Mucosa of gallbladder (tissue), 1 donor: ENCODE data around the gene ULK2. TPM values are rescaled to one million over a fixed set of nuclear protein-coding genes. Genes with fewer than 3 reads are reported as not detected.
A peak's percentile ranks its signal among the peaks of the same experiment; 100 is the strongest.
"Not testable (repeated sequence)": the region's sequence is repeated elsewhere in the genome, so short reads cannot be mapped to it uniquely, and the experiment has no call there.

Source experiments
- DNase-seq: peaks from one replicate; pipeline ENCODE4 v3.0.0-alpha.2; 2020; ENCODE audit warnings: low spot score
- total RNA-seq: library from RNA; stranded (reverse); gene quantifications from one replicate; pipeline ENCODE4 v1.2.1, GENCODE V29; 2021
- donor health status: DM: no; HTN: no; CAD: no.

ULK2 gene
- total RNA-seq, result 22.4 TPM

DNA sequence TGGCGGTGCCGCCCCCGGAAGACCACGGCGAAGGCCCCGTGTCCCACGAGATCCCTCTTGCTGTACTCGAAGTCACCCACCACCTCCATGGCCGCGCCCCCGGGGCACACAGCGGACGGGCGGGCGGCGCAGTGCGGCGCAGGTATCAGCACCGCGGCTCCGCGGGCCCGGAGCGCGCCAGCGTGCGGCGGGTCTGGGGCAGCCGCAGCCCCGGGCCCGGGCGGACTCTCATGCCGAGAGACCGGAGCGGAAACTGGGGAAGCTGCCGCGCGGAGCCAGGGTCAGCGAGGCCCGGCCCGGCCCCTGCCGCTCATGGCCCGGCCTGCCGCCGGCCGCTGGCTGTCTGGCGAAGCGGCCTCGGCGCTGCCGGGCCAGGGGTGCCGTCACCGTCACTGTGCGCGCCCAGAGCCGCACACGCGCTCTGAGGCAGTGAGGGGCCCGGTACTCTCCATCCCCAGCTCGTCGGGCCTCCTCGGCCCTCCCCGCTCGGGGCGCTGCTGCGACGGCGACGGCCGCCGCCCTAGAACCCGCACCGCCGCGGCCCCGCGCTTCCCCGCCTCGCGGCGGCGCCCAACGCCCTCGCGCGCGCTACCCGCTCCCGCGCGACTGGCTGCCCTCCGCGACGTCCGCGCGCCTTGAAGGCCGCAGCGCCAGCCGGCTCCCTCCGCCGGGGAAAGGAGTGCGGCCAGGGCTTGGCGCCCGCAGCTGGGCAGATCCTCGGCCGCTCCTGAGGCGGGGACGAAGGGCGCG, at the start of gene ULK2:
ULK2 (minus strand) TSS at position 608 of the 750 bp plus-strand sequence; CDS start at position 89, 519 bp downstream.
- DNase-seq, result peak; percentile 33

DNA sequence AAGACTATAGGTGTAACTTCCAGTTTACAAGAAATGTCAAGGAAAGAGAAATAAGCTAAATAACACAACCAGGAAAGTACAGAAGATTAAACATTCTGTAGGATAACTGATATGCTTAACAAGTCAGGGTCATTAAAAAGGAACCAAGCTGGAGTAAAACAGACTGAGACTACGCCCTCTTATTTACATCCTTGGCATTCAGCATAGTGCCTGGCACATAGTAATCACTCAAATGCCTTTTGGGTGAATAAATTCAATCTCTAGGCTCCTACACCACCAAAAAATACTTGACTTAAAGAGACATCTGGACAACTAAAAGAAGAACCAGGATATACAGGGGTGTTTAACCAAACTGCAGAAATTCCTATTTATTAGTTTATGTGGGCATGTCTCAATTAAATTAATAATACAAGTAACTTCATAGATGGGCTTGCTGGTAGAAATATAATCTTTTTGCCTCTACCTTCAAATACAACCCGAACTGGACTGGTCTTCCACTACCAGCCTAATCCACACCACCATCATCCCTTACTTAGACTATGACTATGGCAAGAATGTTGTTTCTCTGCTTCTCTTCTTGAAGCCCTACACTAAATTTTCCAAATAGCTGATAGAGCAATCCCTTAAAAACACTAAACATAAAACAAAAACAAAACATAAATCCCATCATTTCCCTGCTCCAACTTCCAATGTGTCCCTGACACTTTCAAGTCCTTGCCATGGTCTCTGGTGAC, 47.7 kb upstream of the ULK2 start:
- no peak for DNase-seq

DNA sequence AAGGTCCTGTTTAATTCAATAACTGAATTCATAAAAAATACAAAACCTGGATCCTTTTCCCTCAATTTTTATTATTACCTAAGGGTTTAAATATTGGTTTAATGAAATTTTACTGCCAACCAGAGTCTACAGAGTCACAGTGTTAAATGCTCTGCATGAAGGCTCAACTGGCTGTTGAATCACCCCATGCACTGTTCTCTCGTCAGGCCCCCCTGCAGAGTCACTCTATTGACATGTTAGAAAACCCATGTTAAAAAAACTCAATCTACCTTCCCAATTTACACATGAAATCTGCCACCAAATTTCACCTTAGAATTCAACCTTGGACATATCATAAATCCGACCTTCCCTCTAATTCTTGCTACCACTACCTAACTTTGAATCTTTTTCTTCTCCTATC, 43.3 kb upstream of the ULK2 start:
- DNase-seq, result no peak

DNA sequence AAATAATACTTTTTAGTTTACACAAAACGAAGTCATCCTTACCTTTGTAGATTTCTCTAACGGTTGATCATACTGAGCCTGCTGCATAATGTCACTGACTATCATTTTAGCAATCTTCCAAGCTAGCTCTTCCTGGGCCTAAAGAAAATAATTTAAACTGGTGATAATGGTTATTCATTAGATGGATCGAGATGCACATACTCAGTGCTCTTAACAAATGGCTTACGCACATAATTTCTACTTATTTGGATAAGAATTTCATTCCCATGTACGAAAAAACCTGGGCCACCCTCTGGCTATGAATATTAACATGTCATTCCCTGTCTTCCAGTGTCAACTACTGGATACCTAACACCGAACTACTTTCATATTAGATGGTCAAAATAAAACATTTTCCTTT, 41.4 kb upstream of the ULK2 start:
- no peak for DNase-seq

DNA sequence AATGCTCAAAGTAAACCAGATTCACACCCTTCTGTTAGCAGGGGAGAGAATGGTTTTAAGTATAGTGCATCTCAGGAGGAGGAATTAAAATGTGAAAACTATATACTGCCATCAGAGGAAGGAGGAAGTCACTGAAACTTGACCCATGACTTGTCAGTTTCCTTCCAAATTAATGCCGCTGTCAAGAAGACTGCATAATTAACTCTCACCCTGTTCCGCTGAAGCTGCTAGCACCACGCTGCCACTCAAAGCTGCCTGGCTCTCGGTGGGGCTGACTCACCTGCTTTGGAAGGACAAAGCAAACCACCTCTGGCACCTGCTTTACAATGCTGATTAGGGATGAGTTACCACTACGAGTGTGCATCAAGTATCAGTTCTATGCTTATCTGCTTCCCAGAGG, 37.8 kb upstream of the ULK2 start:
- DNase-seq, result no peak

DNA sequence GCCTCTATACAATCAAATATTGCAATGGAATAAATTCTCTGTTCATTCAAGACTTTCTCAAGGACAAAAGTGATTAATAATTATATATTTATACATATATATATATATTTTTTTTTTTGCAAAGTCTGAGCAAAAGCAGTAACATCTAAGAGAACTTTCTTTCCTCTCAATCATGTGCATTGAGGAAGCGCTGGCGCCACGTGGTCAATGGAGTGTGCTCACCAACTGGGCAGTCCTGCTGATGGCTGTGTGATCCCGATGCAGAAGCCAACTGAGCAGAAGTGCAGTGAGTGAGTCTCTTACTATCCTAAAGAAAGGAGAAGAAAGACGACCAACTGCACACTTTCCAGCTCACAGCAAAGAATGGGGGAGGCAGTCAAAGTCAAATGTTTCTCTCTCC, 37.2 kb upstream of the ULK2 start:
- peak; percentile 38 for DNase-seq

DNA sequence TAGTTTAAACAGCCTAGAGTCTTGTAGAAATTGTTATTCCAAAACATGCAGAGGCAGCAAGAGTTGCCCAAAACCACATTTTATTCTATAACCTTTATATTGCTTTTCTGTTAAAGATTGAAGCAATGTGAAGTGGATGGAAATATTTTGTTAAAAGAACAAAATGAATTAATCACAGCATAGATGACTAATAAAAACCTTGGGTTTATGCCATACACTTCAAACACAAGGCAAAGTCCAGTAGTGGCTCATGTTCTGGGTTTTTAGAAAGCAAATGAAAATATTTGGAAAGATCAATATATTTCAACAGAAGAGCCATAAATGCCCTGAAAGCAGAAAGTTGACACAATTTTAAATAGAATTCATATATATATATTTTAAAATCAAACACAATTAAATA, 36.7 kb upstream of the ULK2 start:
- no peak for DNase-seq

- no peak for DNase-seq
Observed at GRCh38 chr17:19900809-19901208, 33.1 kb upstream of the ULK2 start.

DNA sequence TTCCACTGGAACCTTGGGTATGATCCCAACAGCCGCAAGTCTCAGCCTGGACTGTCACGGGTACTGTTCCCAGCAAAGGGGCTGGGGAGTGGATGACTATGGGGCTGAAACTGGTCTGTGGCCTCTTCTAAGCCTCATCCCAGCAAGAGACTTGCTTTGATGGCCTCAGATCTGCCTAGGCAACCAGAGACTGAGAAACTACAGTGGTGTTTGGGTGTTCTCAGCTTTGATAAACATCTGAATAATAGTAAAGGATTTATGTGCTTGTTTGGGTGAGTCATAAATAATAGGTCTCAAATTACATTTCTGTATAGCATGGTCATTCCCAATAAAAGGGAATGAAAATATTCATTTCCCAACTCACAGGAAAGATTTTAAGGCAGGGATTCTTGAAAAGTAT, 30.2 kb upstream of the ULK2 start:
- DNase-seq, result no peak

DNA sequence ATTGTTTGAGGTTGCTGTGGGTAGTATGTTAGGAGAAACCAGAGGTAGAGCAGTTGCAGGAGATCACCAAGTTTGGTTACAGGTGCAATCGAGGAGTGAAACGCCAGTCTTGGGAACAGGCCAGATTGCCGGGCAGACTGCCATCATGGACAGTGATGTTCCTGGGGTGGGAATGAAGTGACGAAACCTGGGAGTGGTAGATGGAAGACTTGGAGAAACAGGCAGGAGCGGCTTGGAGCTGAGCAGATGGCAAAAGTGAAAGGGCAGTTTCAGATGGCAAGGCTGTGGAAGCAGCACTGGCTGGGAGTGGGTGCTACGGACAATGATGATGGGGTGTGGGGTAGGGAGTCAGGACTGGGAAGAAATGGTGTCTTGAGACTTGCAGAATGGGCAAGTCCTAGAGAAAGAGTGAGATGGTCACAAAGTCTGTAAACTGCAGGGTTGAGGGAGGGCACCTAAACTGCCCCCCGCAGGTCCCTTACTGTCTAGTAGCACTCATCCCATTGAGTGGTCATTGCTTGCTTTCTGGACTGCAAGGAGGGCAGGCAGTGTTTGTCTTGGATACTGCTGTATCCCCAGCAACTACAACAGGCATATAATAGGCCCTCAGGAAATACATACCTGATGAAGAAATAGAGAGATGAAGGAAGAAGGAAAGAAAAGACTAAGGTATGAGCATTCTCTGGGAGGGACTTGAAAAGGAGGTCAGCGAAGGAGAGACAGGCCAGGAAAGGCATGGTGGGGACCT, 29.5 kb upstream of the ULK2 start:
- DNase-seq, result peak; percentile 51

DNA sequence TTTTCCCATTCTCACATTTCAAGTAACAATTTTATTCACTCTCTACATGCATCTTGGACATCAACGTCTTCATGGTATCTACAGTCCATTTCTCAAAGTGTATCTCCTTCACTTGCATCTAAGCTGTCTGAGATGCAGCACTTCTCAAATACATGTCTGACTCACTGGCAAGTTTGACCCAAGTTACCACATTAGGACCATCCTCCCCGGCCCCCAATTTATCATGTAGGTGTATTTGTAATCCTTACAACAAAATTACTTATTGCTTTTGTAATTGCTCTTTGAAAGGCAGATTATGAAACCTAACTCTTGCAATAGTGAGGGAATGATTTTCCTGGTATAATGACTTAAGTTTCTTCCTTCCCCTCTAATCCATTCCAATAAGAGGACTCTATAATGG, 28.9 kb upstream of the ULK2 start:
- DNase-seq, result no peak

GRCh38 chr17:19890554-19890953, 22.8 kb upstream of the ULK2 start:
- DNase-seq, result not testable (repeated sequence)

GRCh38 chr17:19890001-19890400, 22.3 kb upstream of the ULK2 start:
- DNase-seq, result not testable (repeated sequence)

- no peak for DNase-seq
Observed at GRCh38 chr17:19886116-19886515, 18.4 kb upstream of the ULK2 start.

- no peak for DNase-seq
Observed at GRCh38 chr17:19883537-19884215, 15.9 kb upstream of the ULK2 start.

- DNase-seq, result no peak
Observed at GRCh38 chr17:19880393-19880792, 12.7 kb upstream of the ULK2 start.

DNA sequence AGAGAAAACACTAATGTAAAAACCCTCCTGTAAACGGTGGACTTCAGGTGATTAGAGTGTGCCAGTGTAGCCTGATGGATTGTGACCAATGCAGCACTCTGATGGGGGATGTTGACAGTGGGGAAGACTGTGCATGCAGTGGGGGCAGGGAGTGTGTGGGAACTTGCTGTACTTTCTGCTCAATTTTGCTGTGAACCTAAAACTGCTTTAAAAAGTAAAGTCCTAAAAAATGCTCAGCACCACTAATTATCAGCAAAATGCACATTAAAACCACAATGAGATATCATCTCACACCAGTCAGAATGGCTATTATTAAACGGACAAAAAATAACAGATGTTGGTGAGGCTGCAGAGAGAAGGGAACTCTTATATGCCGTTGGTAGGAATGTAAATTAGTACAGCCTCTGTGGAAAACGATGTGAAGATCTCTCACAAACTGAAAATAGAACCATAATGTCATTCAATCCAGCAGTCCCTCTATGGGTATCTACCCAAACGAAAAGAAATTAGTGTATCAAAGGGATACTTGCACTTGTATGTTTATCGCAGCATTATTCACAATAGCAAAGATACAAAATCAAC, 9.7 kb upstream of the ULK2 start:
- DNase-seq, result no peak

DNA sequence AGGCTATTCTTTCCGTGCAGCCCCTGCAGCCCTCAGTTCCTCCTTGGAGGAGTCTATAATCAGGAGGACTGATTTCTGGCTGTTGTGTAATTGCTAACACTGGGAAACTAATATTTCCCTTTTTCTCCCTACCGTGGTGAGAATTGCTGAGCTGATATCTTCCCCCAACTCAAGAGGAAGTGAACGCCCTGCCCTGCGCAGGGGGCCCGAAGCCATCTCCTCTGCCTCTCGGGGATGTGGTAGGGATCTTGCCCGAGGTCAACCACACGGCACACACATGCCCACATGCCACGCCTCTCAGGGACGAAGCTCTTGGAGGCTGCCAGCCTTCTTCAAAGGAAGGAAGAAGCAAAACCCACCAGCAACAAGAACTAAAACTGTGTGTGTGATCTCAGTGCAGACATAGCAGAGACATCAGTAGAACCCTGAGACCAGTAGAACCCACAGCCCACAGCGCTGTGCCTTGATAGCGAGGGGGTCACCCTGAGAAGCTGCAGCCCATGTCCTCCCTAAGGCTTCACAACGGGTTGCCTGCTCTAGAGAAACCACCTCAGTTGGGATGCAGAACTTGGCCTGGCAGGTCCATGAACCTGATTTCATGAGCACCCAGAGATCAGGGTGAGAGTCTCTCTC, 8.9 kb upstream of the ULK2 start:
- peak; percentile 49 for DNase-seq

GRCh38 chr17:19874256-19874655, 6.5 kb upstream of the ULK2 start:
- DNase-seq, result no peak

DNA sequence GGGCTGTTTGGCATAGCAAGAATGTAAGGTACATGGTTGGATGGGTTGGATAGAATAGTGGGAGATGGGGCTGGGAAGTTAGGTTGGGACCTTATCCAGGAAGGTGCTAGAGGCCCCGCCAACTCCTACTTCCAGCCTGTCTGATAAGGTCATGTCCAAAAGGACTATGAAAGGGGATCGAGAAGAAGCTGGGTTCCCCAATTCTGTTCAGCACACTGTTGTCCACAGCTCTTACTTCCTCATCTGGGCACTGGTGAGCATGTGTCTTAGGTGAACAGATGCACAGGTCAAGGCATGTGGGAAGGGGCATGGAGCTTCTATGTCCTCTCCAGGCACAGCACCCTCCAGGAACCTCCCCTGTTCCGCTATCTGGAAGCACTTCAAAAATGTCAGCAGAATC, 5.6 kb upstream of the ULK2 start:
- no peak for DNase-seq

DNA sequence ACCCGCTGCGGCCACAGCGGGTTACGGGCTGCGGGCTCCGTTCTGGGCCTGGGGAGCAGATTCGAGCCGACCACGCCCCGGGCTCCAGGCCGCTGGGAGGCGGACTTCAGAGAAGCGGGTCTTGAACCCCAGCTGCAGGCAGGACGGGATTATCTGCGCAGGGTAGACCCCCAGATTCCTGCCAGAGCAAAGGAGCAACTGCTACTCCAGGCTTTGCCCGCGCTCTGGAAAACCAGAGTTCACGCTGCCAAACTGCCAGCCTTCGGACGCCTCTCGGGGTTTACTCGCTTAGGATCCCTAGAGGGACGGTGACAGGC, 301 bp upstream of the ULK2 start:
- DNase-seq, result no peak

GRCh38 chr17:19867079-19867328, 732 bp downstream of the ULK2 start:
- peak; percentile 60 for DNase-seq
